MG63 (cell line): ENCODE data around the gene SYT2. TPM values are rescaled to one million over a fixed set of nuclear protein-coding genes. Genes with fewer than 3 reads are reported as not detected.
"Not testable (repeated sequence)": the region's sequence is repeated elsewhere in the genome, so short reads cannot be mapped to it uniquely, and the experiment has no call there.

Experiments
- DNase-seq: peaks from one replicate; pipeline ENCODE4 v3.0.0-alpha.2; 2020
- H3K27me3 ChIP-seq: fragments of 250-450 bp; sonication (Bioruptor Pico); 2 replicates; pipeline ENCODE4 v1.5.1; 2020; ENCODE audit warnings: mild to moderate bottlenecking, moderate library complexity
- H3K36me3 ChIP-seq: fragments of 250-450 bp; sonication (Bioruptor Pico); 2 replicates; pipeline ENCODE4 v1.5.1; 2020; ENCODE audit warnings: mild to moderate bottlenecking, moderate library complexity
- H3K4me3 ChIP-seq: fragments of 250-450 bp; sonication (Bioruptor Pico); 2 replicates; pipeline ENCODE4 v1.5.1; 2020; ENCODE audit warnings: mild to moderate bottlenecking, moderate library complexity
- H3K9me3 ChIP-seq: fragments of 250-450 bp; sonication (Bioruptor Pico); 2 replicates; pipeline ENCODE4 v1.5.1; 2020; ENCODE audit warnings: mild to moderate bottlenecking, moderate library complexity
- total RNA-seq: library from RNA; depleted of rRNA; stranded (reverse); fragments of >200 nt; shearing (Covaris generic); gene quantifications from 2 replicates; pipeline ENCODE4 v1.2.3, GENCODE V29; 2014; ENCODE audit warnings: low replicate concordance; rRNA removed

The SYT2 gene
- 0.03 TPM in 1 of 2 replicates, not detected in the other for total RNA-seq

GRCh38 chr1:202710070-202711045, at the start of gene SYT2:
Gene SYT2 (minus strand): TSS chr1:202710454. CDS start chr1:202605772, 104,682 bp downstream.
- Histone ChIP-seq H3K27me3 (peaks cover 60% of the 10 kb centered on the region), H3K4me3 (peak within 1 kb of the TSS; percentile 24), H3K36me3 (no peaks in the 10 kb centered on the region), H3K9me3 (no peaks in the 10 kb centered on the region)
- DNase-seq: peak; percentile 38

GRCh38 chr1:202756391-202756790, 46.1 kb upstream of the SYT2 start:
- Histone ChIP-seq H3K36me3 (peaks cover 59% of the 10 kb centered on the region), H3K4me3 (no peak overlapping the region), H3K27me3 (no peaks in the 10 kb centered on the region), H3K9me3 (no peaks in the 10 kb centered on the region)
- DNase-seq: no peak

- no peak for DNase-seq
- Histone ChIP-seq H3K27me3 (no peaks in the 10 kb centered on the region), H3K36me3 (peaks cover 61% of the 10 kb centered on the region), H3K9me3 (no peaks in the 10 kb centered on the region), H3K4me3 (no peak overlapping the region)
Observed at GRCh38 chr1:202754293-202754692, 44.0 kb upstream of the SYT2 start.

DNA sequence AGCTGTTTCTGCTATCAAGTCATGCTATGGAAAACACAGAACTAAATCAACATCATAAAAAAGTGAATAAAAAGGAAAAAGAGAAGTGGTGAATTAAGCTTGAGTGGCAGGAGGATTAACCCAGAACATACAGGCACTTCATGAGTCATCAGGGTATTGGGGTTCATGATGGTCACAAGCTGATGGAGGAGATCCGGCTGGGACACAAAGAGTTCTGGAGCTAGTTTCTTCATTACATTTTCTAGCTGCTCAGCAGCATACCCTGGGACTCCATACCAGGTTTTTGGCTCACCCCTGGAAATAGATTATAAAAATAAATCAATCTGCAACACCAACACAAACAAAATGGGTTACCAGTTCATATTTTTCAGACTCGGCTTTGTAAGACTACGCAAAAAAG, 42.5 kb upstream of the SYT2 start:
- DNase-seq: no peak
- Histone ChIP-seq H3K27me3 (no peaks in the 10 kb centered on the region), H3K9me3 (no peaks in the 10 kb centered on the region), H3K36me3 (peaks cover 62% of the 10 kb centered on the region), H3K4me3 (no peak overlapping the region)

GRCh38 chr1:202750761-202751160, 40.5 kb upstream of the SYT2 start:
- H3K36me3 ChIP-seq: peaks cover 58% of the 10 kb centered on the region
- no peak overlapping the region for H3K4me3 ChIP-seq
- no peaks in the 10 kb centered on the region for H3K27me3 ChIP-seq
- no peak for DNase-seq
- H3K9me3 ChIP-seq: no peaks in the 10 kb centered on the region

DNA sequence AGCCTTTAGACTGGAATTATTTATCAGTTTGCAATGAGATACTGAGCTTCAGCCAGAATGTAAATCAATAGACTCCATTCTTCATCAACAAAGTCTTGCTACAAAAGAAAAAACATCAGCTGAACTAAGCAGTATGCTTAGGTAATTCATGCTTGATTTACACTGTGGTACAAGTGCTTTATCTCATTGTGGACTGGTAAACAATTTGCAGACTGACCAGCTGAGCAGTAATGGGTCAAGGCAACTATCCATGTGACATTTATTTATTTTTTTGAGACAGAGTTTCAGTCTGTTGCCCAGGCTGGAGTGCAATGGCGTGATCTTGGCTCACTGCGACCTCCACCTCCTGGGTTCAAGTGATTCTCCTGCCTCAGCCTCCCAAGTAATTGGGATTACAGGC, 39.8 kb upstream of the SYT2 start:
- no peak overlapping the region for H3K4me3 ChIP-seq
- no peaks in the 10 kb centered on the region for H3K27me3 ChIP-seq
- no peak for DNase-seq
- no peaks in the 10 kb centered on the region for H3K9me3 ChIP-seq
- H3K36me3 ChIP-seq: peaks cover 60% of the 10 kb centered on the region

- DNase-seq: no peak
- H3K36me3 ChIP-seq: peaks cover 70% of the 10 kb centered on the region
- no peaks in the 10 kb centered on the region for H3K27me3 ChIP-seq
- H3K9me3 ChIP-seq: no peaks in the 10 kb centered on the region
- no peak overlapping the region for H3K4me3 ChIP-seq
Observed at GRCh38 chr1:202745323-202745888, 35.2 kb upstream of the SYT2 start.

GRCh38 chr1:202744770-202745169, 34.5 kb upstream of the SYT2 start:
- DNase-seq, H3K4me3 ChIP-seq, H3K27me3 ChIP-seq, H3K9me3 ChIP-seq: not testable (repeated sequence)
- peaks cover 65% of the 10 kb centered on the region for H3K36me3 ChIP-seq

- peaks cover 50% of the 10 kb centered on the region for H3K36me3 ChIP-seq
- H3K27me3 ChIP-seq: no peaks in the 10 kb centered on the region
- no peak for DNase-seq
- no peaks in the 10 kb centered on the region for H3K9me3 ChIP-seq
- no peak overlapping the region for H3K4me3 ChIP-seq
Observed at GRCh38 chr1:202742496-202742895, 32.2 kb upstream of the SYT2 start.

GRCh38 chr1:202733251-202733650, 23.0 kb upstream of the SYT2 start:
- no peaks in the 10 kb centered on the region for H3K27me3 ChIP-seq
- H3K36me3 ChIP-seq: peaks cover 57% of the 10 kb centered on the region
- no peak for DNase-seq
- H3K9me3 ChIP-seq: no peaks in the 10 kb centered on the region
- H3K4me3 ChIP-seq: no peak overlapping the region

DNA sequence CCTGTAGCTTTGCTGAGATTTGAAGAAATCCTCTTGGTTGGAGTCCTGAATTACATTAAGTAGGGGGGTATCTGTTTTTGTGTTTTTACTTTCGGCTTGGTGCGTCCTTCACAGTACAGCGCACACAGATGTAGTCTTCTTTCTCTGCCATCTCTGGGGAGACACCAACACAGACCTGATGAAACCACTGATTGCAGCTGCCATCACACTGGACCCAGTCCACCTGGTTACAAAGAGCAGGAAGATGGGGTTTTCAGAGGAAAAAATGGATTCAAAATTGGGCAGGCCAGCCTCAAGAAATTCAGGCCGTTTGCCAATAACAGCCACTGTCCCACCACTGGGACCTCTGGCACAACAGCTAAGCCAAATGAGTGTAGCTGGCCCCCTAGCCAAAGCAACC, 18.7 kb upstream of the SYT2 start:
- no peak for DNase-seq
- no peaks in the 10 kb centered on the region for H3K9me3 ChIP-seq
- peaks cover 51% of the 10 kb centered on the region for H3K36me3 ChIP-seq
- H3K27me3 ChIP-seq: no peaks in the 10 kb centered on the region
- H3K4me3 ChIP-seq: no peak overlapping the region

GRCh38 chr1:202725526-202725925, 15.3 kb upstream of the SYT2 start:
- H3K4me3 ChIP-seq: no peak overlapping the region
- DNase-seq: no peak
- H3K9me3 ChIP-seq: no peaks in the 10 kb centered on the region
- H3K27me3 ChIP-seq: no peaks in the 10 kb centered on the region
- H3K36me3 ChIP-seq: peaks cover 35% of the 10 kb centered on the region

DNA sequence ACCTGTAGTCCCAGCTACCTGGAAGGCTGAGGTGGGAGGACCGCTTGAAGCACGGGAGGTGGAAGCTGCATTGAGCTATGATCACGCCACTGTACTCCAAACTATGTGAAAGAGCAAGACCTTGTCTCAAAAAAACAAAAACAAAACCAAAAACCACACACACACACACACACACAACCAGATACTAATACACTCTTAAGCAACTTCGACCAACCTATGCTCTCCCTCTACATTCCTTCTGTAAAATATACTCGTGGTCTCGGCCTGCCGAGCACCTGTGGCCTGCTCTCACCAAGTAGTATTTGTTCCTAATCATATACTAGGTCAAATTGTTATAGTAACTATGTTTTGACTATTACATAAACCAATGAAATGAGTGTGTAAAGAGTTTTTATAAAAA, 13.5 kb upstream of the SYT2 start:
- no peak overlapping the region for H3K4me3 ChIP-seq
- peaks cover 19% of the 10 kb centered on the region for H3K36me3 ChIP-seq
- DNase-seq: no peak
- no peaks in the 10 kb centered on the region for H3K27me3 ChIP-seq
- H3K9me3 ChIP-seq: no peaks in the 10 kb centered on the region

GRCh38 chr1:202723046-202723445, 12.8 kb upstream of the SYT2 start:
- peaks cover 12% of the 10 kb centered on the region for H3K36me3 ChIP-seq
- not testable (repeated sequence) for H3K9me3 ChIP-seq, H3K4me3 ChIP-seq, DNase-seq, H3K27me3 ChIP-seq

GRCh38 chr1:202716654-202717053, 6.4 kb upstream of the SYT2 start:
- peaks cover 5% of the 10 kb centered on the region; the same call in 1 of the 2 replicates for H3K27me3 ChIP-seq
- no peak overlapping the region for H3K4me3 ChIP-seq
- DNase-seq: no peak
- no peaks in the 10 kb centered on the region for H3K36me3 ChIP-seq
- H3K9me3 ChIP-seq: no peaks in the 10 kb centered on the region

GRCh38 chr1:202714202-202714601, 3.9 kb upstream of the SYT2 start:
- not testable (repeated sequence) for DNase-seq, H3K36me3 ChIP-seq, H3K4me3 ChIP-seq, H3K9me3 ChIP-seq
- peaks cover 27% of the 10 kb centered on the region for H3K27me3 ChIP-seq

DNA sequence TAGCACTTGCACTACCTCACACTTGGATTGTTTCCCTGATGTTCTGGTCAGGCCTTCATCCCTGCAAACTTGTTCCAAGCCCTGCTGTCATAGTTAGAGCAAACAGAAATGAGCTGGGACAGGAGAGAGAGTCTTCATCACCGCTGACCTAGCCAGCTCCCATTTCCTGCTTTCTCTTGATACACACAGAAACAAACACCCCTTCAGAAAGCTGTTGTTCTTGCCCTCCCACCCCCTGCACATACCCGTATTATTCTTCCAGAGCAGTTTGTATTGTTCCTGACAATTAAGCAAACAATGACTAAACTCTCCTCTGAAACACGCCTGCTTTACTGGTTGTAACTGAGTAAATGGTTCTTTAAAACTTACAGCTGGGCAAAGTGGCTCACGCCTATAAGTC, 2.9 kb upstream of the SYT2 start:
- Histone ChIP-seq H3K4me3 (no peak overlapping the region), H3K27me3 (peaks cover 38% of the 10 kb centered on the region), H3K9me3 (no peaks in the 10 kb centered on the region), H3K36me3 (no peaks in the 10 kb centered on the region)
- peak; percentile 11 for DNase-seq
